HG03108 (cell line): Measurements from ENCODE around the gene ZNF532.
"Not testable (repeated sequence)": the region's sequence is repeated elsewhere in the genome, so short reads cannot be mapped to it uniquely, and the experiment has no call there.

Experiments used
- ATAC-seq: cut with Tn5 transposase; IDR thresholded peaks from one replicate; pipeline ENCODE4 v1.9.1; 2021; ENCODE audit warnings: moderate library complexity; ENCODE audit not compliant: unreplicated experiment

ZNF532 gene

GRCh38 chr18:58850786-58851469 lies 13.7 kb upstream of the ZNF532 start:
- no peak for ATAC-seq

DNA sequence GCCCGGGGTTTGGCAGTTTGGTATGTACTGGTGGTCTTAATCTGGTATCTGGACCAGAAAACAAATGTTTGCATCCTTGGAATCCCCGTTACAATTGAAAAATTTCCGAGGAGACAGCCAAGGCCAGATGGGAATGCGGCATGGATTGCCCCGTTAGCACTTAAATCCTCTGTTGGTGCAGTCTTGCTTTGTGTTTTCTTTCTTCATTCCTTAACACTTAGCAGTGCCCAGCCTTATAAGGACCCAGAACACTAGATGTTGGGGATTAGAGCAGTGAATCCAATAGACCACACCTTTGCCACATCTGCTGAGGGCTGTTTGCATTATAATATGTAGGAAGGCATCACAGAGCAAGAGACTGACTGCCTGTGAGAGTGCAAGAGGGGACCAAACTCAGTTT lies 12.8 kb upstream of the ZNF532 start:
- ATAC-seq = no peak

DNA sequence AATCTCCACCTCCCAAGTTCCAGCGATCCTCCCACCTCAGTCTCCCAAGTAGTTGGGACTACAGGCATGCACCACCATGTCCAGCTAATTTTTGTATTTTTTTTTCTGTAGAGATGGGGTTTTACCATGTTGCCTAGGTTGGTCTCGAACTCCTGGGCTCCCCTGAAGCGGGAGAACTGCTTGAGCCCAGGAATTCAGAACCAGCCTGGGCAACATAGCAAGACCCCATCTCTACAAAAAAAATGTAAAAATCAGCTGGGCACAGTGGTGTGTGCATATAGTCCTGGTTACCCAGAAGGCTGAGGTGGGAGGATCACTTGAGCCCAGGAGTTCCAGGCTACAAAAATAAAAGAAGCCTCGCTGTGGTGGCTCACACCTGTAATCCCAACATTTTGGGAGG lies 12.0 kb upstream of the ZNF532 start:
- ATAC-seq = no peak

DNA sequence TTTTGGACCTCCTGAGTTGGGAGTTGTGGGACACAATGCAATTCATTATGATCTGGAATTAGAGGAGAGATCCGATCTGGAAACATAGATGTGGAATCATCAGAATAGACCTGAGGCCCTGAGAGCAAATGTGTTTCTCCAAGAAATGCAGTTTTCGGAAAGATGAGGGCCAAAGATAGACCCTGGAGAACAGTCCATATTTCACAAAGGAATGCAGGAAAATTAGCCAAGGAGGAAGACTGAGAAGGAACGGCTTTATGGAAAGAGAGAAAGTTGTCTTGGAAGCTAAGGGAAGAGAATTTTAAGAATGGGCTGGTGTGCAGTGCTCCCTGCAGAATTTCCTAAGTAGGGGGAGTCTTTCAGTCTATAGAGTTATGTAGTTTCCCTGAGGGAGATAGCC lies 11.1 kb upstream of the ZNF532 start:
- ATAC-seq = no peak

GRCh38 chr18:58855521-58855920 lies 9.2 kb upstream of the ZNF532 start:
- not testable (repeated sequence) for ATAC-seq

GRCh38 chr18:58856881-58857280 lies 7.8 kb upstream of the ZNF532 start:
- no peak for ATAC-seq

DNA sequence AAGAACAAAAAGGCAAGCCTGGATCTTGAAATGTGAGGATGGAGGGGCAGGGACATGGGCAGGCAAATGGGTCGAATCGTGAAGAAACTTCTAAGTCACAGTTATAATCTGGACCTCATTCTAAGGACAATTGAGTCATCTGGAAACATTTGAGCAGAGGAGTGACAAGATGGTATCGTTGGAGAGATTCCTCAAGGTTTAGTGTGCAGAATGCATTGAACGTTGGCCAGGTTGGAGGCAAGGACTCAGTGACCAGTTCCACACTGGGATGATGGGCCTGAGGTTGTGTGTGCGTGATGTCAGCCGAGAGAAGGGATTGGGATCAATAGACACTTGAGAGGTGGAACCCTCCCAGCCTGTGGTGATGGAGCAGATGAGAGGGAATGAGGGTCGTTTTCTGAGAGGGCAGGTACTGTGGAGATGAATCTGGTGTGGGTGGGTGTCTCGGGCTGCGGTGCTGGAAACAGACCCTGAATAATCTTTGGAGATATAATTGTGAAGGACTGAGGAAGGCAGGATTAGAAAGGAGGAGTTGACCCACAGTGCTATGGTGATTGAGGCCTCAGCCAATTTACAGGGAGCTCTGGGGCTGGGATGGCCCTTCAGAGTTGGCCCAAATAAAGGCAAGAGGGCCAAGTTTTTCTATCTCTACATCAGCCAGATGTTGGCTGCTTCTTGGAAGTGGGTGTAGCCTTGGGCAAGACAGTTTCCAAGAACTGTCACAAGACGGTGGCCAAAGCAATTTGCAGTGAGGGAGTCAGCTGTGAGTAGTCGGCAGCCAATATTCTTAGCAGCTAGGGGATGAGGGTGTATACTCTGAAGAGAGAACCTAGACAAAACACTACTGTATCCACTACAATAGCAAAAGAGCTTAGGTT lies 5.8 kb upstream of the ZNF532 start:
- ATAC-seq = no peak

DNA sequence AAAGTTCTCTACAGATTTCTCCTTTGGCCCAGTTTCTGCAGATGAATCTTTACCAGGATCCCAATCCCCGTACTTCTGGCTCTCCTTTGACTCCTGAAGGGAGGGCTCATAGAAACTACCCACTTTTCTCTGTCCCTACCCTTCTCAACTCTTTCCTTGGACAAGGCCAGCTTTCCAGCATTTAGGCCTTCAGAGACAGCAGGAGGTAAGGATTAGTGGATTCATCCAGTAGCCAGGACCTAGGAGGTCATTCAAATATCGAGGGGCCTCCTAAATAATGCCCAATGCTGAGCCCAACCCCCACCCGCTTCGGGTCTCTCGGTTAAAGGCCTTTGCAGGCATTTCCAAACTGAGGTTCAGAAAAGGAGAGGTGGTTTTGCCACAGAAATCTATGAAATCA lies 4.8 kb upstream of the ZNF532 start:
- ATAC-seq = no peak

DNA sequence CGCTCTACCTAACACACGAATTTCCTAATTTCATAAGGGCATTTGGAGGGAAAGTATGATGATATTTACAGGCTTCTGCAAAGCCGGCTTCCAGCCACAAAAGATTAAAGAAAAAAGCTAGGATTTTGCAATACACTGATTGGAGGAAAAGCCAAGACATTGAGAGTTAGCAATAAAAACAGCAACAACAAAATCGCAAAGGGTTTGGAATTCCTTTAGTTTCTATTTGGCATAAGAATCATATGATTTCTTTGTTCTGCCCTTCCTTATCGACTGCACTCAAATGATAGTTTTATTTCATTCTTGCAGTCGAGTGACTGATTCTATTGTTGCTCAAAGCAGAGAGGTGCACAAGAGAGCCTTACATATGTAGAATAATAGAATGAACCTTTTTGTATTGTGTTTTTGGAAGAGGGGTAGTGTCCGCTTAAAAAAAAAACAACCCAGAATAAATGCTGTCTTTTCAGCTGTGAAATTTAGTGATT lies 3.9 kb upstream of the ZNF532 start:
- no peak for ATAC-seq

DNA sequence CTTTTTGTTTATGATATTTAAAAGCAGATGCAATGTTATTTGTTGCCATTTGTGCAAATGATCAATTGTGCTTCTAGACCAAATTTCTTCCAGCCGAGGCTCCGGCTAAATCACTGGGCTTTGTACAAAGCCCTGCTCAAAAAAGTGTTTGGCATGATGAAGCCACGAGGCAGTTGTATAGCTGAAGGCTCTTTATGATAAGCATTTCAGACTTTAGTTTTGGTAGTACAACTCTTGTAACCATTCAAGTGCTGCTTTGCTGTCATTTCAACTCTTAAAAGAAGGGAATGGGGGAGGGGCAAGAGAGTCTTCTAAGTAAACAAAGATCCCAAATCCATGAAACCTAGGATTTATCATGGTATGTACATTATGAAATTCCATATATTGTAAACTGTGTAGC lies 3.3 kb upstream of the ZNF532 start:
- no peak for ATAC-seq

- no peak for ATAC-seq
These were observed 2.8 kb upstream of the ZNF532 start for GRCh38 chr18:58861861-58862301.

GRCh38 chr18:58862356-58862755 lies 2.3 kb upstream of the ZNF532 start:
- no peak for ATAC-seq

DNA sequence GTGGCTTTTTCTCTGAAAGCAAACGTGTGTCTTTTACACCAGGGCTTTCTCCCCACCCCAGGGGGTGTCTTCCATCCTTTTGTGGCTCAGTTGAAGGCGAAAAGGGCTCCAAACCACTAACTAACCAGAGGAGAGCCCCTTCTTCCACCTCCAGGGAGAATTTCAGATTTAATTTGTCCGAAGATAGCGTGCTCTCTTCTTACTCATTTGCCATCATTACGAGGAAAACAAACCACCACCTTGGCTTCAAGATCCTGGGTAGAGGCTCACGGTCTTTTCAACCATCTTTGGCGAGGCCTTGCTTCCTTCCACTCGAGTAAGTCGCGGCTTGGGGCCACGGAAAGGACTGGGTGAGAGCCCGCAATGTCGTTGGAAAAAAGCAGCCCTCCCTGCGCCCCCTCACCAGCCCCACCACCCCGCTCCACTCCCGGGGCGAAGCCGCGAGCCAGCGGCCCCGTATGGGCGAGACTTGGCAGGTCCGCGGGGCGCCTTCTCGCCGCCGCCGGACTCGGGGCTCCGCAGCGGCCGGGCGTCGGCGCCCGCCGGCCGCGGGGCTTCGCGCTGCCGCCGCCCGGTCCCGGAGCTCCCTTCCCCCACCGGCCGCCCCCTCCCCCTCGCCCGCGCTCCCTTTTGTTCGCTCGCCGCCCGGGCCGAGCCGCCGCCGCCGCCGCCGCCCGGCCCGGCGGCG lies 1.7 kb upstream of the ZNF532 start:
- no peak for ATAC-seq

- ATAC-seq = no peak
These were observed 1.0 kb upstream of the ZNF532 start for GRCh38 chr18:58863539-58864145.

DNA sequence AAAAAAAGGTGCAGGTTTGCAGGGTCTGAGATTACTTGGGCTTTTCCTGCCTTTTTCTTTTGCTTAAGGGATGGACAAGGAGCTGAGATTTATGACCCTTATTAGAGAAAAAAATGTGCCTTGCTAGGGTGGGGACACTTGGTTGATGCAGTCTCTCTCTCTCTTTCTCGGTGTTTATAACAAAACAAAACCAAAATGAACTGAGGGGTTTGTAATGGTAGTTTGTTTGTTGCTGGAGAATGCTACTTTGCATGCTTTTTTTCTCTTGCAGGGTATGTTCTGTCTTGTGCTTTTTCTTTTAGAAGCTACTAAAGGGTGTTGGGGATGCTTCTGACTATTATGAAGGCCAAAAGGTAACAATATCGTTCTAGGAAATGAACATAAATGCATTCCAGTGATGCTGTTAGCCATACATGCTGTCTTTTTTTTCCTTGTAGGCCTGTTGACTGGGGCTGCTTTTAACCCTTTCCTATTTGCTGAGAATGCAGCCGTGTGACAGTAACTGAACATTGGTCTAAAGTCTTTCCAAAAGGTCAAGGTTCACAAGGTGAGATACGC lies 435 bp downstream of the ZNF532 start:
- ATAC-seq = no peak

DNA sequence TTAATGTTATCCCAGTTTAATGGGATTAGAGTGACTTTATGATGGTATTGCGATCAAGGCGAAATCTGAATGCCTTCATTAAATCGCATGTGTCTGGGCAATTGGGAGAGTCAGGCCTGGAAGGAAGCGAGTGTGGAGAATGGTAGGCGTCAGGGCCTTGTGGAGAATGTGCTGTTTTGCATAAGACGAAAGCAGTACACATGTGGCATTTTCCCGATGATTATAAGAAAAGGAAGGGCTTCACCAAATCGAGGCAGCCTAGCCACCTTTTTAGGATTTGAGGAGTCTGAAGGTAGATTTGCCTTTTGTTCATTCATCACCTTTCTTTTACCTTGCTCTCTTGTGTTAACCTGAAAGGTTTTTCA lies 1.0 kb downstream of the ZNF532 start:
- no peak for ATAC-seq

GRCh38 chr18:58866066-58866772 lies 1.5 kb downstream of the ZNF532 start:
- no peak for ATAC-seq

DNA sequence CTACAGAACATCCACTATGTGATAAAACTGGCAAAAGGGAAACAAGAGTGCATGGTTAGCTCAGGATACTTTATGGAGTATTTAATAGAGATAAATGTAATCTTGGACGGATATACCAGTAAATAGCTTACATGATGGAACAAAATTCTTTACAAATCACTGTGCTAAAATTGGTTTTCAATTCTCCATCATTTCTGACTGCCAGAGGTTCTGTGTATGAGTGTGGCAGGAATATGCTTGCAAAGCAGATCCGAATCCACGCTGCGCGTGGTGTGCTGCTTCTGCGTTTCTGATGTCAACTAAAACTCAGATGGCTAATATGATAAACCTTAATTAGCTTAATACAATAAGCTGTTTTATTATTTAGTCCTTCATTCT lies 2.1 kb downstream of the ZNF532 start:
- no peak for ATAC-seq

DNA sequence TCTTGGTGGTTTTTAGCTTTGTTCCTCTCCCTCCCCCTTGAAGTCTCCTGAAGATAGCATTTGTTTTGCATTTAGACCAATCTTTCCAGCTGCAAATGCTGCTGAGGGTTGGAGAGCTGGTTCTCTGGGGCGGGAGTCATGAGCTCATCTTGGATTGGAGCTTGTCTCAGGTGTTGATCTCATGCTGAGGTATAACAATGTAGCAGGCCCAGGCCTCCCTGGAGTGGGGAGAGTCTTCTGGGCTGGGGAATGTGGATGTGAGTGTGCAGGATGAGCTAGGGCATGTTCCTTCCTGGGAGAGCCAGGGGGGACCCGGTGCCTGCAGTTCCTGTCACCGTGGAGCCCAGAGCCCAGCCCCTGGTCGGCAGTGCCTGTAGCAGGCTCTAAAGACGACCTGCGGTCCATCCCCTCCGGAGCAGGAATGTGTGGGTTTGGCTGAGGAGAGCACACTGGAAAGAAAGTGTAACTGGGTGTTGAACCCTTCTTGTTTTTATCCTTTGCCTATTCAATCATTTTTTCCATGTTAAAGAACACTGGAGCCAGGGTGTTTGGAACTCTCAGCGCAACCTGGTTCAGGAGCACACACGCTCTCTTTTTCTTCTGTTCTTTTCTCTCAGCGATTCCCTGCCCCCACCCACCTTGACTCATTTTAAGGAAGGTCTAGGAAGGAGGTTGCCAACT lies 2.7 kb downstream of the ZNF532 start:
- ATAC-seq = no peak

DNA sequence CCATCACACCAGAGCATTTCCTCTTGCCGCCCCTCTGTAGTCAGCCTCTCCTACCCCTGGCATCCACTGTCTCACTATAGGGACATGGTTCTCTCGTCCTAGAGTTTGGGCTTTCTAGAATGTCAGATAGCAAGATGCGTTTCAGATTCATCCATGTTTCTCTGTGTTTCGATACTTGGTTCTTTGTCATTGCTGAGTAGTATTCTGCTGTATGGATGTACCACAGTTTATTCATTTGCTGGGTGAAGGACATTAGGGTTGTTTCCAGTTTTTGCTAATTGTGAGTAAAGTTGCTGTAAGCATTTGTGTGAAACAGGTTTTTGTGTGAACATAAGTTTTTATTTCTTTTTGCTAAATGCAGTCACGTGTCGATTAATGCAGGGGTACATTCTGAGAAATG lies 3.8 kb downstream of the ZNF532 start:
- no peak for ATAC-seq
